ENCODE measurements around the gene FRS2.

Gene FRS2

GRCh38 chr12:69467366-69467765, 2.8 kb upstream of the FRS2 start:
- DNase-seq = no peak

GRCh38 chr12:69468237-69469026, 1.8 kb upstream of the FRS2 start:
- no peak for DNase-seq

GRCh38 chr12:69469854-69470188, 367 bp upstream of the FRS2 start:
- DNase-seq = no peak

- no peak for DNase-seq
These were observed 865 bp downstream of the FRS2 start for GRCh38 chr12:69471076-69471430.

- no peak for DNase-seq
These were observed 1.6 kb downstream of the FRS2 start for GRCh38 chr12:69471667-69472385.

- no peak for DNase-seq
These were observed 3.1 kb downstream of the FRS2 start for GRCh38 chr12:69473262-69473661.

- DNase-seq = no peak
These were observed 4.3 kb downstream of the FRS2 start for GRCh38 chr12:69474456-69474855.

- no peak for DNase-seq
These were observed 5.2 kb downstream of the FRS2 start for GRCh38 chr12:69475237-69475975.

GRCh38 chr12:69476276-69477017, 6.3 kb downstream of the FRS2 start:
- DNase-seq = no peak

- no peak for DNase-seq
These were observed 9.5 kb downstream of the FRS2 start for GRCh38 chr12:69479675-69480074.

GRCh38 chr12:69480698-69481097, 10.5 kb downstream of the FRS2 start:
- DNase-seq = no peak

GRCh38 chr12:69481133-69481532, 10.9 kb downstream of the FRS2 start:
- DNase-seq = no peak

- DNase-seq = no peak
These were observed 13.5 kb downstream of the FRS2 start for GRCh38 chr12:69483700-69484099.

GRCh38 chr12:69484428-69484827, 14.2 kb downstream of the FRS2 start:
- no peak for DNase-seq

- no peak for DNase-seq
These were observed 20.9 kb downstream of the FRS2 start for GRCh38 chr12:69490920-69491643.

- no peak for DNase-seq
These were observed 22.6 kb downstream of the FRS2 start for GRCh38 chr12:69492739-69493138.

GRCh38 chr12:69495071-69495470, 24.9 kb downstream of the FRS2 start:
- DNase-seq = no peak

GRCh38 chr12:69497308-69498026, 27.3 kb downstream of the FRS2 start:
- peak; percentile 13 for DNase-seq

- no peak for DNase-seq
These were observed 30.4 kb downstream of the FRS2 start for GRCh38 chr12:69500631-69501030.

- no peak for DNase-seq
These were observed 31.1 kb downstream of the FRS2 start for GRCh38 chr12:69501154-69501895.

Measured in CD4-positive, alpha-beta T cell treated with Interleukin-10 for 1 hour (primary cell).